HEK293T (cell line): ENCODE results near the gene MCM5.

Experiments
- CTCF ChIA-PET: fragments of 350-600 bp; formaldehyde crosslinking; extraction: SDS; loops from one replicate; lab custom pipeline; 2021; ENCODE audit warnings: antibody characterized with exemption, inconsistent platforms; lab: Yijun Ruan, JAX
- POLR2A ChIA-PET: fragments of 350-600 bp; formaldehyde crosslinking; extraction: SDS; loops from one replicate; lab custom pipeline; 2020; ENCODE audit warnings: antibody characterized with exemption, inconsistent platforms; lab: Yijun Ruan, JAX
- DNase-seq: peaks from one replicate; pipeline ENCODE4 v3.0.0; 2012; ENCODE audit warnings: mixed read lengths; ENCODE audit errors: extremely low spot score
- CTBP1 ChIP-seq: fragments of 450-650 bp; IDR thresholded peaks from 2 replicates; pipeline ENCODE4 v1.6.1; 2016; ENCODE audit warnings: borderline replicate concordance
- FOXA1 ChIP-seq: fragments of 450-650 bp; IDR thresholded peaks from 2 replicates; pipeline ENCODE4 v1.6.1; 2016; ENCODE audit warnings: mild to moderate bottlenecking
- PKNOX1 ChIP-seq: fragments of 450-650 bp; IDR thresholded peaks from 2 replicates; pipeline ENCODE4 v1.6.1; 2016
- TARDBP ChIP-seq: fragments of 450-650 bp; IDR thresholded peaks from 2 replicates; pipeline ENCODE4 v1.6.1; 2016

Gene MCM5

GRCh38 chr22:35473971-35474370 is 74.0 kb downstream of the MCM5 start:
- ChIA-PET CTCF (no interaction called here), POLR2A (no interaction called here)
- DNase-seq: no peak
- TF ChIP-seq TARDBP: no peak
- TF ChIP-seq PKNOX1: no peak
- no peak for TF ChIP-seq CTBP1
- TF ChIP-seq FOXA1: no peak
